SU-DHL-6 (cell line): ENCODE results near the gene CEP135.

Experiments
- H2AFZ ChIP-seq: fragments of 200-600 bp; sonication (generic); 2 replicates; pipeline ENCODE4 v1.6.1; 2014; ENCODE audit warnings: low read depth, mild to moderate bottlenecking, moderate library complexity, mixed read lengths, antibody characterized with exemption, low read length; ENCODE audit not compliant: severe bottlenecking
- H3F3A ChIP-seq: fragments of 200-600 bp; shearing (Covaris generic); 2 replicates; pipeline ENCODE4 v1.6.0; 2016; ENCODE audit warnings: antibody characterized with exemption, mild to moderate bottlenecking; ENCODE audit not compliant: insufficient read depth
- H3K27ac ChIP-seq: fragments of 200-600 bp; sonication (generic); 2 replicates; pipeline ENCODE4 v1.5.1; 2016; ENCODE audit warnings: low read depth, mild to moderate bottlenecking, low read length, moderate library complexity, mixed read lengths
- H3K27me3 ChIP-seq: fragments of 200-600 bp; sonication (generic), shearing (Covaris generic); 2 replicates; pipeline ENCODE4 v1.6.0; 2014; ENCODE audit warnings: mild to moderate bottlenecking, low read length
- H3K36me3 ChIP-seq: fragments of 200-600 bp; sonication (generic); 2 replicates; pipeline ENCODE4 v1.6.1; 2014; ENCODE audit warnings: mild to moderate bottlenecking, low read length, mixed read lengths
- H3K4me2 ChIP-seq: fragments of 300-600, 200-600 bp; shearing (Covaris generic), sonication (generic); 2 replicates; pipeline ENCODE4 v1.6.0; 2014; ENCODE audit warnings: low read length, low read depth, mild to moderate bottlenecking; ENCODE audit not compliant: poor library complexity, severe bottlenecking
- H3K4me3 ChIP-seq: fragments of 200-600 bp; sonication (generic); 2 replicates; pipeline ENCODE4 v1.5.1; 2014; ENCODE audit warnings: antibody characterized with exemption, low read length, mild to moderate bottlenecking, mixed read lengths; ENCODE audit not compliant: insufficient read depth, poor library complexity, severe bottlenecking
- H3K79me2 ChIP-seq: fragments of 200-600 bp; sonication (generic); 2 replicates; pipeline ENCODE4 v1.6.1; 2014; ENCODE audit warnings: mild to moderate bottlenecking, low read length, moderate library complexity; ENCODE audit not compliant: insufficient read depth
- H3K9ac ChIP-seq: fragments of 200-600 bp; sonication (generic); 2 replicates; pipeline ENCODE4 v1.7.0; 2014; ENCODE audit warnings: mild to moderate bottlenecking, low read length
- H3K9me2 ChIP-seq: fragments of 200-600 bp; sonication (generic); replicated peaks from 2 replicates; pipeline ENCODE4 v1.6.1; 2014; ENCODE audit warnings: low read length; ENCODE audit not compliant: insufficient read depth
- H3K9me3 ChIP-seq: fragments of 200-600 bp; sonication (generic); 2 replicates; pipeline ENCODE4 v1.6.1; 2014; ENCODE audit warnings: low read length, mixed read lengths; ENCODE audit not compliant: insufficient read depth
- H4K20me1 ChIP-seq: fragments of 200-600 bp; sonication (generic); 2 replicates; pipeline ENCODE4 v1.6.1; 2014; ENCODE audit warnings: low read depth, mild to moderate bottlenecking, antibody characterized with exemption, low read length, moderate library complexity, mixed read lengths
- CTCF ChIP-seq: fragments of 200-600 bp; sonication (generic); IDR thresholded peaks from one replicate; pipeline ENCODE4 v1.5.1; 2017; ENCODE audit warnings: antibody characterized with exemption, mild to moderate bottlenecking, low read length, moderate library complexity; ENCODE audit not compliant: insufficient read depth, poor library complexity, severe bottlenecking
- EZH2phosphoT487 ChIP-seq: fragments of 200-600 bp; sonication (generic), shearing (Covaris generic); conservative IDR thresholded peaks from 2 replicates; pipeline ENCODE4 v1.6.1; 2018; ENCODE audit warnings: mild to moderate bottlenecking, antibody characterized with exemption, low read length, moderate library complexity, mixed read lengths

Gene CEP135

GRCh38 chr4:56078866-56079265 lies 130.1 kb downstream of the CEP135 start:
- H3F3A ChIP-seq: no peaks in the 10 kb centered on the region
- TF ChIP-seq EZH2phosphoT487: no peak
- TF ChIP-seq CTCF: no peak

GRCh38 chr4:56080384-56080783 lies 131.6 kb downstream of the CEP135 start:
- TF ChIP-seq CTCF (no peak), EZH2phosphoT487 (no peak)
- H3K27ac ChIP-seq: no peak overlapping the region
- no peaks in the 10 kb centered on the region for H3F3A ChIP-seq

More at GRCh38 chr4:56078866-56079265, 130.1 kb downstream of the CEP135 start:
- H3K79me2 ChIP-seq: no peaks in the 10 kb centered on the region
- no peak overlapping the region for H3K4me3 ChIP-seq
- H3K9me2 ChIP-seq: no peaks in the 10 kb centered on the region
- H3K9me3 ChIP-seq: no peaks in the 10 kb centered on the region
- H4K20me1 ChIP-seq: no peaks in the 10 kb centered on the region
- H3K27me3 ChIP-seq: no peaks in the 10 kb centered on the region
- no peak overlapping the region for H3K27ac ChIP-seq
- no peak overlapping the region for H3K9ac ChIP-seq
- no peak overlapping the region for H3K4me2 ChIP-seq
- no peaks in the 10 kb centered on the region for H3K36me3 ChIP-seq
- H2AFZ ChIP-seq: no peak overlapping the region

GRCh38 chr4:56082829-56083228 lies 134.1 kb downstream of the CEP135 start:
- H3F3A ChIP-seq: no peaks in the 10 kb centered on the region
- no peaks in the 10 kb centered on the region for H3K36me3 ChIP-seq
- H3K27me3 ChIP-seq: no peaks in the 10 kb centered on the region
- H3K4me3 ChIP-seq: no peak overlapping the region
- no peaks in the 10 kb centered on the region for H3K9me3 ChIP-seq
- TF ChIP-seq CTCF: no peak
- TF ChIP-seq EZH2phosphoT487: no peak
- no peaks in the 10 kb centered on the region for H3K9me2 ChIP-seq
- no peaks in the 10 kb centered on the region for H4K20me1 ChIP-seq
- no peak overlapping the region for H2AFZ ChIP-seq
- H3K9ac ChIP-seq: no peak overlapping the region
- H3K4me2 ChIP-seq: no peak overlapping the region
- H3K27ac ChIP-seq: no peak overlapping the region
- no peaks in the 10 kb centered on the region for H3K79me2 ChIP-seq

More at GRCh38 chr4:56080384-56080783, 131.6 kb downstream of the CEP135 start:
- no peak overlapping the region for H3K4me3 ChIP-seq
- no peaks in the 10 kb centered on the region for H3K9me2 ChIP-seq
- H2AFZ ChIP-seq: no peak overlapping the region
- no peak overlapping the region for H3K4me2 ChIP-seq
- H3K79me2 ChIP-seq: no peaks in the 10 kb centered on the region
- H4K20me1 ChIP-seq: no peaks in the 10 kb centered on the region
- H3K9me3 ChIP-seq: no peaks in the 10 kb centered on the region
- H3K36me3 ChIP-seq: no peaks in the 10 kb centered on the region
- no peak overlapping the region for H3K9ac ChIP-seq
- H3K27me3 ChIP-seq: no peaks in the 10 kb centered on the region
